Brain microvascular endothelial cell (primary cell): ENCODE data around the gene LTF.
A peak's percentile ranks its signal among the peaks of the same experiment; 100 is the strongest.

Source experiments
- DNase-seq: peaks from one replicate; pipeline ENCODE4 v3.0.0-alpha.2; 2020
- H3K27ac ChIP-seq: fragments of 250-450 bp; sonication (Bioruptor Pico); 2 replicates; pipeline ENCODE4 v1.5.1; 2020; ENCODE audit warnings: mild to moderate bottlenecking, moderate library complexity
- H3K27me3 ChIP-seq: fragments of 250-450 bp; sonication (Bioruptor Pico); replicated peaks from 2 replicates; pipeline ENCODE4 v1.5.1; 2020; ENCODE audit warnings: mild to moderate bottlenecking
- H3K36me3 ChIP-seq: fragments of 250-450 bp; sonication (Bioruptor Pico); replicated peaks from 2 replicates; pipeline ENCODE4 v1.5.1; 2020; ENCODE audit warnings: mild to moderate bottlenecking
- H3K4me3 ChIP-seq: 2 replicates; pipeline ENCODE4 v1.5.1; 2011; ENCODE audit warnings: low read depth, mild to moderate bottlenecking, control low read depth, low read length, moderate library complexity
- in situ Hi-C: cut with HindIII; loops from 2 replicates; pipeline ENCODE4 v1.10.0; 2017; ENCODE audit warnings: low sequenced_read_pairs, low pct_ligation_motif_present
- TF ChIP-seq, protein P1 (sequence below): IDR thresholded peaks from 2 replicates; pipeline ENCODE4 v1.5.1; 2011; ENCODE audit warnings: low read depth, mild to moderate bottlenecking, moderate library complexity, low read length, control low read depth, inconsistent platforms; ENCODE audit errors: missing control alignments

LTF gene

DNA sequence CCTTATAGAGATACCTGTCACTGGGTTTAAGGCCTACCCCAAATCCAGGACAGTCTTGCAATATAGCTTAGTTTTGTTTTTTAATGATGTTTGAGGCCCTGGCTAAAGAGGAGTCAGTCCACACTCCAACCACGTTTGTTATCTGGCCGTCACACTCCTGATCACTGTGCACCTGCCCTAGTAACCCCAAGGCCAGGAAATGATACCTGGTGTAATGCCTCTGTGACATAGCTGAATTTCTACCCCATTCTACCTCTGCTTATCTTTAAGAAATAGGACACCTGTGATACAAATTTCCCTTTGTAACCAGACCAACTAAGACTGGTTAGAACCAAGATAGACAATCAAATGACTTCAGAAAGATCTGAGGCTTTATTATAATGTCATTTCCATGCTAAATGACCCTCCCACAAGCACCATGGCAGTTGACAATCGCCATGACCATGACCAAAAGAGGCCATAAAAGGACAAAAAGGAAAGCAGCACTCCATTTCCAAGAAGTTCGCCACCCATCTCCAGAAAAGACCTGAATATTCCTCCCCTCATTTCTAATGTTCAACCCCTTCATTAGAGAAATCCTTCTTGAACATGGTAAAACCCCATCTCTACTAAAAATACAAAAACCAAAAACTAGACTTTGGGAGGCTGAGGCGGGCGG lies 28.3 kb upstream of the LTF start:
- Histone ChIP-seq H3K36me3 (no peaks in the 10 kb centered on the region), H3K27ac (no peak overlapping the region), H3K4me3 (no peak overlapping the region), H3K27me3 (no peaks in the 10 kb centered on the region)
- in situ Hi-C loops = loop anchor here (25.0 kb wide), 1 partner anchor 144 kb away; no protein-coding TSS in a partner anchor
- TF ChIP-seq, protein P1, sequence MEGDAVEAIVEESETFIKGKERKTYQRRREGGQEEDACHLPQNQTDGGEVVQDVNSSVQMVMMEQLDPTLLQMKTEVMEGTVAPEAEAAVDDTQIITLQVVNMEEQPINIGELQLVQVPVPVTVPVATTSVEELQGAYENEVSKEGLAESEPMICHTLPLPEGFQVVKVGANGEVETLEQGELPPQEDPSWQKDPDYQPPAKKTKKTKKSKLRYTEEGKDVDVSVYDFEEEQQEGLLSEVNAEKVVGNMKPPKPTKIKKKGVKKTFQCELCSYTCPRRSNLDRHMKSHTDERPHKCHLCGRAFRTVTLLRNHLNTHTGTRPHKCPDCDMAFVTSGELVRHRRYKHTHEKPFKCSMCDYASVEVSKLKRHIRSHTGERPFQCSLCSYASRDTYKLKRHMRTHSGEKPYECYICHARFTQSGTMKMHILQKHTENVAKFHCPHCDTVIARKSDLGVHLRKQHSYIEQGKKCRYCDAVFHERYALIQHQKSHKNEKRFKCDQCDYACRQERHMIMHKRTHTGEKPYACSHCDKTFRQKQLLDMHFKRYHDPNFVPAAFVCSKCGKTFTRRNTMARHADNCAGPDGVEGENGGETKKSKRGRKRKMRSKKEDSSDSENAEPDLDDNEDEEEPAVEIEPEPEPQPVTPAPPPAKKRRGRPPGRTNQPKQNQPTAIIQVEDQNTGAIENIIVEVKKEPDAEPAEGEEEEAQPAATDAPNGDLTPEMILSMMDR = no peak
- no peak for DNase-seq

DNA sequence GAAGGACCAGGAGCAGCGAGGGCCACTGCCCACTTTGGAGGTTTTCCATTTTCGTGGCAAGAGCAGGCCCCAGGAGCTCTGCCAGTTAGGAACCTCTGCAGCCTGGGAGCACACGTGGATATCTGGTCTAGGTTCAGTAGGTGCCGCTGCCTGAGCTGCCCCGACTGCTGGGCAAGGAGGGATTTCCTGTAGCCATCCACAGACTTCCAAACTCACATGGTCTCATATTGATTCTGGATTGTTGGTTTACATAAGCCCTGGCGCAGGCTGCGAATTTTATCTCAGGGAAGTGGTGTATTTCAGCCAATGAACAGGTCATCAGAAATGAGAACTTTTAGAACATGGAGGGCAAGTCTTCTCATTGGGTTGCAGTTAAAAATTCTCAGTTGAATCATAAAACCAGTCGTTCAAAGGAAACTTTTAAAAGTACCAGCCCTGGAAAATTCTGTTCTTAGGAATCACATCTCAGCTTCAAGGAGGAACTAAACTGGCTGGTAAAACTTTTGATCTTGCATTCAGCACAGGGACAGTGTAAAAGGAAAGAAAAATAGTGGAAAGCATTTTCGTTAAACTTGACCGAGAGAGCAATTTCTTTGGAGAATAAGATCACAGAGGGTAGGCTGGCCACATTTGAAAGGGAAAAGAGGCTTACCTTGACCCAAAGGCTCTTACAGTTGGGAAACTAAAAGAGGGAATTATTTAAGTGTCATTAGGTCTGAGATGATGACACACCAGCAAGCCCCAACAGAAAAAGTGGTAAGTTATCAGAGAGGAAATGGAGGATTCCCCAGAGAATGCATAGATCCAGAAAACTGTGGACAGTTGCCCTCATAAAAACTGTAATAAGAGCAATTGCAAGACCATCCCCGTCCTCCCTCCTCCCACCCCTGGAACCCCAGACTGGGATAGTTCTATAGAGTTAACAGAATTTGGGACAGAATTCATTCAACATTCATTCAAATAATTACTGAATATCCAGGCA lies 26.7 kb upstream of the LTF start:
- H3K4me3 ChIP-seq = no peak overlapping the region
- in situ Hi-C loops = loop anchor here (25.0 kb wide), 1 partner anchor 146 kb away; no protein-coding TSS in a partner anchor
- no peak for DNase-seq
- TF ChIP-seq, protein P1 = no peak
- H3K36me3 ChIP-seq = no peaks in the 10 kb centered on the region
- H3K27ac ChIP-seq = no peak overlapping the region
- no peaks in the 10 kb centered on the region for H3K27me3 ChIP-seq

DNA sequence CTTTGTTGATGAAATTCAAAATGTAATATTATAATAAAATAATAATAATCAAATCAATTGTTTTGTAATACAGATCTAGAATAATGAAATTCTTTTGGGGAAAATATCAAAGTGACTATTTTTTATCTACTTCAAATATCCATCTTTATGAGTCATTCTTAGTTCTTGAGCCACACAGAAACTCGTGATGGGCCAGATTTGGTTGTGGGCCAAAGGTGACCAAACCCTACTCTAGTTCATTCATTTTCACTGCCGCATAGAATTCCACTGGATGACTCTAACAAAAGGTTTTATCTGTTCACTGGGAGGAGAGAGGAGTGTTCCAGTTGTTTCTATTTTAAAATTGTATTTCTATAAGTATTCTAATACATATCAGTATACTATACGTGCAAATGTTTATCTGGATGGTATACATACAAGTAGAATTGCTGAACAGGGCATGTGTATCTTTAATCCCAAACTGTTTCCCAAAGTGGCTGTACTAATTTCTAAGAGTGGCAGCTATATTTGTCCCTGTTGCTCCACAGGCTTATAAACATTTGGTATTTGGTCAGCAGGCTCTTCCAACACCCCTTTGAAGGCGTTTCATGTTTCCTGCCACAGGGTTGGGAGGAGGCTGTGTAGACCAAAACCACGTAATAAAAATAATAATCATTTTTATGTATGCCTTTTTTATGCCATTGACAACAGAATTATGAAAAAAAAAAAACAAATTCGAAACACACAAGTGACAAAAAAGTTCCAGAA lies 25.8 kb upstream of the LTF start:
- in situ Hi-C loops = loop anchor here (25.0 kb wide), 1 partner anchor 147 kb away; no protein-coding TSS in a partner anchor
- no peak overlapping the region for H3K4me3 ChIP-seq
- peak; percentile 64 for DNase-seq
- H3K27ac ChIP-seq = peak overlapping the region; percentile 32
- no peaks in the 10 kb centered on the region for H3K27me3 ChIP-seq
- TF ChIP-seq, protein P1 = no peak
- H3K36me3 ChIP-seq = no peaks in the 10 kb centered on the region

DNA sequence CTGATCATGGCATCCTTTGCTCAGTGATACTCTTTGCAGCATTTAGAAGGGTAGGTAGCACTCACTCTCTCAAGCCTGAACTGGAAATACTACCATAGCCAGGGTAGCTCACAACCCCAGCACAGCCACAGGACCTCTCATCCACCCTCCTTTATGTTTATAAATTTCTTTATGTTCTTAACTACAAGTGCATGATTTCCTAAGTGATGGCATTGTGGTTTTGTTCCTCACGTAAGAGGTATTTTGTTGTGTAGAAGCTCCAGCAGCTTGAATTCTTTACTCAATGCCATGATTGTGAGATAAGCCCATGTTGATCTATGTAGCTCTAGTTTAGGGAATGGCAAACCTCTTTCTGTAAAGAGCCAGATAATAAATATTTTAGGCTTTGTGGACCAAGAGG lies 25.2 kb upstream of the LTF start:
- TF ChIP-seq, protein P1 = no peak
- in situ Hi-C loops = loop anchor here (25.0 kb wide), 1 partner anchor 147 kb away; no protein-coding TSS in a partner anchor
- peak overlapping the region; percentile 34 for H3K27ac ChIP-seq
- peak; percentile 51 for DNase-seq
- H3K36me3 ChIP-seq = no peaks in the 10 kb centered on the region
- no peak overlapping the region for H3K4me3 ChIP-seq
- no peaks in the 10 kb centered on the region for H3K27me3 ChIP-seq

DNA sequence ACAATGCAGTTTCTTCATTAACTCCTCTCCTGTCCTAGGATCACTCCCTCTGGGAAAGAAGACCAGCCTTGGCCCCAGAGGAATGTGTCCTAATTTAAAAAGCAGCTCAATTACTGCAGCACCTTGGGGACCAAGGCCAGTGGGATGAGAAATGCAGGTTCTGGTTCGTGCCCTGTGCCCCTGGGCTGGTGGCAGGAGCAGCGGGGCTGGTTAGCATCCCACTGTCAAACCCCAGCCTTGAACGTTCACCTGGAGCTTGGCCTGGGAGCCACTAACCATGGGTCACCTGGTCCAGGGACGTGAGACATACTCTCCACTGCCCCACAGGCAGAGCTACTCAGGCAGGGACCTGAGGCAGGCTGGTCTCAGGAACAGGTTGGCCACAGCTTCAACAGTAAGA lies 24.7 kb upstream of the LTF start:
- peak overlapping the region; percentile 34 for H3K27ac ChIP-seq
- no peaks in the 10 kb centered on the region for H3K27me3 ChIP-seq
- in situ Hi-C loops = loop anchor here (25.0 kb wide), 1 partner anchor 148 kb away; no protein-coding TSS in a partner anchor
- no peaks in the 10 kb centered on the region for H3K36me3 ChIP-seq
- DNase-seq = no peak
- no peak overlapping the region for H3K4me3 ChIP-seq
- TF ChIP-seq, protein P1 = no peak
